Measurements from ENCODE around the gene VTI1A.
"Not testable (repeated sequence)": the region's sequence is repeated elsewhere in the genome, so short reads cannot be mapped to it uniquely, and the experiment has no call there.

VTI1A gene

DNA sequence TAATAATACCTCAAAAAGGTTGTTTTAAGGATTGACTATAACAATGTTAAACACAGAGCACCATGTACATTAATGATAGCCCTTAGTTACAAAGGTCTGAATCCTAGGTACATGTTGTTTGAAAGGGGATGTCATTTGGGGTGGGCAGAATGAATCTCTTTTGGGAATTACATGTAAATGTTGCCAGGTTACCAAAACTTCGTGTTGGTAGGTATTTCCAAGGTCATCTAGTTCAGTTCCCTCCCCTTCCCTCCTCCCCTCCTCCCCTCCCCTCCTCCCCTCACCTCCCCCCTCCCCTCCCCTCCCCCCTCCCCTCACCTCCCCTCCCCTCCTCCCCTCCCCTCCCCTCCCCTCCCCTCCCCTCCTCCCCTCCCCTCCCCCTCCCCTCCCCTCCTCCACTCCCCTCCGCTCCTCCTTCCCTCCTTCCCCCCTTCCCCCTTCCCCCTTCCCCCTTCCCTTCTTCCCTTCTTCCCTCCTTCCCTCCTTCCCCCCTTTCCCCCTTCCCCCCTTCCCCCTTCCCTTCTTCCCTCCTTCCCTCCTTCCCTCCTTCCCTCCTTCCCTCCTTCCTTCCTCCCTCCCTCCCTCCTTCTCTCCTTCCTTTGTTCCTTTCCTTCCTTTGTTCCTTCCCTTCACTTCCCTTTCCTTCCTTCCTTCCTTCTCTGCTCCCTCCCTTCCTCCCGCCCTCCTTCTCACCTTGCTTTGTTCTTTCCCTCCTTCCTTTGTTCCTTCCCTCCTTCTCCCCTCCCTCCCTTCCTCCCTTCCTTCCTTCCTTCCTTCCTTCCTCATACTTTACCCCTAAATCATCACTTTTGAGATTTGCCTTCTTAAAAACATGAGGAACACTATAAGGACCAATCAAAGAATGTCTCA lies 8.1 kb downstream of the VTI1A start:
- DNase-seq (ENCODE audit: low read depth) = no peak

DNA sequence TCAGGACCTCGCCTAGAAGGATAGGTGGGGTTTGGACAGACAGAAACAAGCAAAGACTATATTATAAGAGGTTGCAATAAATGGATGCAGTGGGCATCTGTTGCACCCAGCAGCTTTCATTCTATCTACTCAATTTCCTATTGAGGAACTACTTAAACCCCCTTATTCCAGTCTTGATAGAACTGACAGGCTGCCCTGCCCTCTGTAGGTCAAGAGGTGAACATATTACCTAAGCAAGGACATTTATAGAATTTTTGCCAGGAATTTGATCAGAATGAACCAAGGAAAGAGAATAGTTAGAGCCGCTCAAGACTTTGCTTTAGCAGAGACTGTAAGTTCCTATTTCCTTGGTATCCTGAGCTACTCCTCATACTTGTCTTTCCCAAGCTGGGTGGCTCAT lies 9.5 kb downstream of the VTI1A start:
- no peak for DNase-seq (ENCODE audit: low read depth)

DNA sequence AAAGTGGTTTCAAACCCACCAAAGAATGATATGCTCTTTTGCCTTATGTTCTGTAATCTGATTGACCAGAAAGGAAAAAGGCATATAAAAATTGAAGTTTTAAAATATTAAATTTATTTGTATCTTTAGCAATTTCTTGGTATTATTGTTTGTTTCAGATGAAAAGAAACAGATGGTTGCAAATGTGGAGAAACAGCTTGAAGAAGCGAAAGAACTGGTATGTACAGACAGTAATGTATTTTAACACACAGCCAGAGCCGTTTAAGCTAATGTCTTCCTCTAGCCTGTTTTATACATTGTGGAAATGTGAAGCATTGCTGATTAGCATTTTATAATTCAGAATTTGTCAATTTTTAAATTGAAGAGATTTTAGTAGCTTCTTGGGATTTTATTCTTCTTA lies 13.4 kb downstream of the VTI1A start:
- no peak for DNase-seq (ENCODE audit: low read depth)

DNA sequence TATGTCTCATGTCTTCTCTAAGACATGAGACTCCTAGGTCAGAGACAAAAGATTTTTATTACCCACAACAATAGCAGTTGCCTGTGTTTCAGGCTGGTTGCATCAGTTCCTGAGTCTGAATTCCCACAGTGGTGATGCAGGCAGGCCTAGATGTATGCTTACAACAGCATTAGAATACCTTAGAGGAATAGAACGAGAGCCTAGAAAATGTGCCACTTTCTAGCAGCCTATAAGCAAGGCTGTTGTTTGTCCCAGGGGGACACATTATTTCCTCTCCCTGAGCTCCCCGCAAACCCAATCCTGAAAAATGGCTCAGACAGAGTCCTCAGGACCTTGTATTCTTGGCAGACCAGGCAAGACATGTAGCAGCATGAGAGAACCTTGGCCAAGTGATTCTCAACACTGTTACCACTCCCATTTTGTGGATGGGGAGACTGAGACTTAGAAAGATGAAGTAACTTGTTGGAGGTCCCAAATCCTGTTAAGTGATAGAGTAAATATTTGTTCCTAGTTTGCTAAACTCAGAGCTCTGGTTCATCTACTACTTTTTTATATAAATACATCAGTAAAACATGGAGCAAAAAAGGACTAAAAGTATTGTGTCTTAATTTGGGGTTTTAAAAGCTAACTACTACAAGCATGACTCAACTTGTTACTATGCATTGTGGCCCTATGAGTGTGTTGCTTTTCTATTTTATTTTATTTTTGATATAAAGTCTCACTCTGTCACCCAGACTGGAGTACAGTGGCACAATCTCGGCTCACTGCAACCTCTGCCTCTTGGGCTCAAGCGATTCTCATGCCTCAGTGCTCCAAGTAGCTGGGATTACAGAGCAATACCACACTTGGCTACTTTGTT lies 14.2 kb downstream of the VTI1A start:
- DNase-seq (ENCODE audit: low read depth) = peak; percentile 71

DNA sequence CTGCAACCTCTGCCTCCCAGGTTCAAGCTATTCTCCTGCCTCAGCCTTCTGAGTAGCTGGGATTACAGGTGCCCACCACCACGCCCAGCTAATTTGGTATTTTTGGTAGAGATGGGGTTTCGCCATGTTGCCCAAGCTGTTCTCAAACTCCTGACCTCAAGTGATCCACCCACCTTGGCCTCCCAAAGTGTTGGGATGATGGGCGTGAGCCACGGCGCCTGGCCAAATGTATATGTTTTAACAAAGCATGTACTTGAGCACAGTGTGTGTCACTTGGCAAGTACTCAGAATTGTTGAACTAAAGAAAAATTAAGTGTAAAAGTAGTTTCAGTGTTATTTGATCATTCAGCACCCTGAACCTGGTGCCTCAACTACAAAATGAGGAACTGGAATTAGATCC lies 17.1 kb downstream of the VTI1A start:
- DNase-seq (ENCODE audit: low read depth) = not testable (repeated sequence)

DNA sequence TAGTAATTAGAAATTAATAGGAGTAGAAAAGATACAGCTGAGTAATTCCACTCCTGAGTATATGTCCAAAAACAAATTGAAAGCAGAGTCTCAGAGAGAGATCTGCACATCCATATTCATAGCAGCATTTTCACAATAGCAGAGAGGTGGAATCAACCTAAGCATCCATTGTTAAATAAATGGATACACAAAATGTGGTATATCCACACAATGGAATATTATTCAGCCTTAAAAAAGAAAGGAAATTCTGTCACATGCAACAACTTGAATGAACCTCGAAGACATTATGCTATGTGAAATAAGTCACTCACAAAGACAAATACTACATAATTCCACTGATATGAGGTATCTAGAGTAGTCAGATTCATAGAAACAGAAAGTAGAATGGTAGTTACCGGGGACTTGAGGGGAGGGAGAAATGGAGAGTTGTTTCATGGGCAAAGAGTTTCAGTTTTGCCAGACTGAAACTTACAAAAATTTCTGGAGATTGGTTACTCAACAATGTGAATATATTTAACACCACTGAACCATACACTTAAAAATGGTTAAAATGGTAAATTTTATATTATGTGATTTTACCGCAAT lies 18.4 kb downstream of the VTI1A start:
- DNase-seq (ENCODE audit: low read depth) = no peak

DNA sequence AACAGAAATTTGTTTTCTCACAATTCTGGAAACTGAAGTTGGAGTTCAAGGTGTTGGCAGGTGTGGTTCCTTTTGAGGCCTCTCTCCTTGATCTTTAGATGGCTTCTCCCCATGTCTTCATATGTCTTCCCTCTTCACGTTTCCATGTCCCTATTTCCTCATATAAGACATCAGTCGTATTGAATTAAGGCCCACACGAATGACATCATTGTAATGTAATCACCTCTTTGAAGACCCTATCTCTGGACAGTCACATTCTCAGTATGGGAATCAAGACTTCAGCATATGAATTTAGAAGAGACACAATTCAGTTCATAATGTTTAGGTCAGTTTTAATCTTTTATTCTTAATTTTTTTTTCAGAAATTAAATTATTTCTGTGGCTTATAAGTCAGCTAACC lies 19.8 kb downstream of the VTI1A start:
- no peak for DNase-seq (ENCODE audit: low read depth)

DNA sequence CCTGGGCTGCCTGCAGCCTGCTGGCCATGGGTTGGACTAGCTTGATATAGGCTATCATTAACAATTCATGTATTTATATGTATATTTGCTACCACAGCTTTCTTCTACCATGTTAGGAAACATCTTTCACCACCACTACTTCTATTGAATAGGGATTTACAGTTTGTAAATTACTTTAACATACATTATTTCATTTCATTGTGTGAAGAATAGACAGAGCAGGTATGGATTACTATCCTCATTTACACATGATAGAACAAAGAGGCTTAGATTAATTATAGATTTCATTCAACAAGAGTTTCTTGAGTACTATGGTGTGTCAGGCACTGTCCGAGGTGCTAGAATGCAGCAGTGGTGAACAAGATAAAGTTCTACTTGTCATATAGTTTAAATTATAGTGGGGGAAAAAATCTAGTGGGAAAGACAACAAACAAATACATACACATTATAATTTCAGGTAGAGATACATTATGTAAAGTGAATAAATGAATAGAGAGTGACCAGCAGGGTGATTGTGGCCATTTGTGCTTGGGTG lies 20.6 kb downstream of the VTI1A start:
- peak; percentile 18 for DNase-seq (ENCODE audit: low read depth)

DNA sequence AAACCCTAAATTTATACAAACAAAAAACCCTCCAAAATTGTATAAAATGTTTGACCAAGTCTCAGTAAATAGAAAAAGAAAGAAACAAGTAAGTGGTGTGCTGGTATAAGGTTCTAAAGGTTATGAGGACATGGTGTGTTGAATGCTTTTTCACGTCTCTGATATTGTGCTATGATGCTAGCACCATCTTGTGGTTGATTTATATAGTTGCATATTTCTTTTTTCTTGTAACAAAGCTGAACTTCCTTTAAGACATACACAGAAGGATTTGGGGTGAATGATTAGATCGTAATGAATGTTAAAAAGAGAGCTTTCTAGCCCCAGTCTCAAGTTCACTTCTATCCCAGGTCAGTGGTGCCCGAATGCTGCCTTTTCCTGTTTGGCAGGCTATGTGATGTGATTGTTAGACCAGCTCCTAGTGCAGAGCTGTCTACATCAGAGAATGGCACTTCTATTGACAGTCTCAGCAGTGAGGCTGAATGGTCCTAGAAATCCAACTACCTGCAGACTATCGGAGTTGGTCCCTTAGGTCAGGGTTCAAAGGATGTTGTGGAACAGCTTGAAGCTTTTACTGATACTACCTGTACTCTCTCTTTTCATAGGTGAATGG lies 25.0 kb downstream of the VTI1A start:
- peak; percentile 61 for DNase-seq (ENCODE audit: low read depth)

DNA sequence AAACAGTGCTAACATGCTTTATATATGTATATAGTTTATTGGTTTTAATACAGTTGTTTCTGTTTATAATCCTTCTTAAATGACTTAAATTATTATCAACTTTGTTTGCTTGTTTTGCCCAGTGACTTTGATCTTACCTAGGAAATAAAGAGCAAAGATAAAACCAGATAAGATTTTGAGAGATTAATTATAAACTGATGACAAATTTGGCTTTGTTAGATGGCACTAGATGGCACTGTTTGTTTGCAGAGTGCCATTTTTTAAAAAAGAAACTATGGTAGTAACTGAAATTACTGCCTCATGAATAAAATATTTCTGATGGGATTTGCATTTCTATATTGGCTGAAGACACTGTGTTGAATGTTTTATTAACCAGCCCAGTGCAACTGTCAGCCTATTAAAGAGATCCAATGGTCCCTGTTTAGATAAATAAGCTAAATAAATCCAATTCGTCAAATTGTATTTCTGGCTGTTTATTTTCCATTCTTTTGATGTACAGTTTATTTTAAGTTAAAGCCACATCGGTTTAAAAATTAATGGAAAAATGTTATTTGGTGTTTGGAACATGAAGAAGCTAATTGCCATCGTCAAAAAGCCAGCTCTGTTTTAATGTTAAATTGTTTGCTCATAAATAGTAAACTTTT lies 28.7 kb downstream of the VTI1A start:
- DNase-seq (ENCODE audit: low read depth) = peak; percentile 13

DNA sequence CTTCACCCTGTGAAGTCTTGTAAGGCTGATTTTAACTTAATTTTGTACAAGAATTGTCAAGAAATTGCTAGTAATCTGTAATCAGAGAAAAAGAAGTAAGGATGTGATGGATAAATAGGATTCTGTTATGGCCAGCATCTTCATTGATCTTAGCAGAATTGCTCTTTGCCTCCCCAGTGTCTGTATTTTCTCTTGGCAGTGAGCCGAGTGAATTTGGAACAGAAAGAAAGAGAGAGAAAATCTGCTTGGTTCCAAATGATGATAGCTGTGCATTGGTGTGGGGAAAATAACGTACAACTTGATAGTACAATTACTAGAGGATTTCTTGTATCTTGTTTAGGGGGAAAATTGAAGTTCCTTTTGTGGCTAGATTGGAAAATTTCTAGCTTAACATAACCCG lies 34.6 kb downstream of the VTI1A start:
- no peak for DNase-seq (ENCODE audit: low read depth)

DNA sequence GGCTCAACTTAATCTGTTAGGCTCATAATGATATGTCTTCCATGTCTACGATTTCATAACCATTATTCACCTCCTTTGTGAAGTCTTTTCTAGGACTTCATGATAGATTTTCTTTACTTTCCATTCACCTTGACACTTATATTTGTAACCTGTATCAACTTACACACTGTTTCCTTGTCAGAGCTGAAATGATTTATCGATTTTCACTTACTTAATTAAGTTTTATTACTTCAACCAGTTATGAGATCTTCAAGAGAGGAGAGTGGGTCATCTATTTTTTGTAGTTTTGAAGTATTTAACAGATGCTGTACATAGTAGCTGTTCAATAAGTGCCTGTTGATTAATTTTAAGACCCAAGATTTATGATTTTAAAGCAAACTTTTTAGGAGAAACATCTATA lies 37.4 kb downstream of the VTI1A start:
- DNase-seq (ENCODE audit: low read depth) = no peak

DNA sequence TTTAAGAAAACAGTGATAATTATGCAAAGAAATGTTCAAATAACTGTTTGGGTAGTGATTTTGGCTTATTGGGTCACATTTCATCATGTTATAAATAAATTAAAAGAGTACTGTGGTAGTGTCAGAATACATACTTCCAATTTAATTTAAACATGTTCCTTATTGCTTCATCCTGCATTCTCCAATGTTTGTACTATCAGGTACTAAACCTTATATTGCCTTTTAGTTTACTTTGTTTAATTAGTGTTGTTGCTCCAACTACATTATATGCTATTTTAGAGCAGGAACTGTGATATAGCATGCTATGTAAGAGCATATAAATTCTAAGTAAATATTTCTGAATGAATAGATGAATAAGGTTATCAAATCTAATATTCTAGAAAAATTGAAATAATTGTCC lies 40.9 kb downstream of the VTI1A start:
- no peak for DNase-seq (ENCODE audit: low read depth)

DNA sequence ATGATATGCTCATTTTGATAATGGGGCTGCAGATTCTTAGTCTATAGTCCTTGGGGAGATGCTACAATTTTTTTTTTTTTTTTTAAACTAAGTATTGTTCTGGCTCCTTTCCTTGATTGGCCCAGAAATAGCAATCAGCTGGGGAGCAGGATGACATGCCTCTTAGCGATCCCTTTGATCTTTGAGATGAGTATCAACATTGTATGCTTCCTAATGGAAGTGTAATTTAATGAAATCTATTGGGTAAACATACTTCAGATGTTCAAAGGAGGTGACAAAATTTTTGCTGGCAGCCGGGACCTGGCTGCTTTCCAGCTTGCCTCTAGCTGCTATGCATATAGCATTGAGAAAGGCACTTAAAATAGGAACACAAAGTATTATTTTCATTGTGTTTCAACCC lies 43.5 kb downstream of the VTI1A start:
- no peak for DNase-seq (ENCODE audit: low read depth)

DNA sequence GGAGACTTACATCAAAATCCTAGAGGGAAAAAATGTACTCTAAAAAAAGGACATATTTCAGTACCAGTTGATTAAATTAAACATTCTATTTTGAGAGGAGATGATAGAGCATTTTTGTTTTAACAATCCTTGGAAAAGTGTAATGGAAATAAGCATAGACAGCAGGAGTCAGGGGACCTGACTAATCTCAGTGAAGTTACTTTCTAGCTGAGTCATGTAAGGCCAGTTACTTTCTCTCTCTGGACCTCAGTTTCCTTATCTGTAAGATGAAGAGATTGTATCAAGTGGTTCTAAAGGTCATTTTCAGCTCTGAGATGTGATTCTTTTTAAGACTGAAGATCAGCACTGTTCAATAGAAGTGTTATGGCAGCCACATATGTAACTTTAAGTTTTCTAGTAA lies 44.1 kb downstream of the VTI1A start:
- peak; percentile 32 for DNase-seq (ENCODE audit: low read depth)

DNA sequence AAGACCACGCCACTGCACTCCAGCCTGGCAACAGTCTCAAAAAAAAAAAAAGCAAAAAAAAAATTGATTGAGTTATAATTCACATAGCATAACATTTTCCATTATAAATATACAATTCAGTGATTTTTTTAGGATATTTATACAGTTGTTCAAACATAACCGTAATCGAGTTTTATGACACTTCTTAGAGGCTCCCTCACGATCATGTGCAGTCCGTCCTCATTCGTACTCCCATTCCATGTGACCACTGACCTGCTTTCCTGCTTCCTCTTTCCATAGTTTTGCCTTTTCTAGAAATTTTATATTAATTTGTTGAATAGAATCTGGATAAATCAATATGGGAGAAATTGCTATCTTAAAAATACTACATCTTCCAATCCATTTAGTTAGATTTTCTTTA lies 45.7 kb downstream of the VTI1A start:
- no peak for DNase-seq (ENCODE audit: low read depth)

DNA sequence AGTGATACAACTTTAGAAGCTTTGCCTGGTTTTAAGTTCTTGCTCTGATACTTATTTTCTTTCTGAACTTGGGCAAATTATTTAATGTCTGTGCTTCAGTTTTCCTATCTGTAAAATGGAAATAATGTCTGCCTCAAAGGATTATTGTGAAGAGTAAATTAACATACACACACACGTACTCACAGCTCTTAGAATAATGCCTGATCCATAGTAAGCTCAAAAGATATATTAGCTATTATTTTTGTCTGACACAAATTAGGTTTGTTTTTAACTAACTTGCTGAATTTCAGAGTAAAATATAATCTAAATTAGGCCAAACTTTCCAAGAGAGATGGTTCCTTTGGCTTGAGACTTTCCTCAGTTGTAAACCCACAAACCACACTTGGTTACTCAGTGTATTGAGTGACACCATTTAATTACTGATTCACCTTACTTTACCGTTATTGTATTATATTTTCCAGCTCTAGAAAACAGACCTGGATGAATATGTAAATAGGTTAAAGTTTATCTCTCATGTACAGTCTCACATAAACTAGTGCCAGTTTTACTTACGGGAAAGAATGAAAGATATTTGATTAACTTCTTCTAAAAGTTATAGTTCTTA lies 50.4 kb downstream of the VTI1A start:
- DNase-seq (ENCODE audit: low read depth) = peak; percentile 7

DNA sequence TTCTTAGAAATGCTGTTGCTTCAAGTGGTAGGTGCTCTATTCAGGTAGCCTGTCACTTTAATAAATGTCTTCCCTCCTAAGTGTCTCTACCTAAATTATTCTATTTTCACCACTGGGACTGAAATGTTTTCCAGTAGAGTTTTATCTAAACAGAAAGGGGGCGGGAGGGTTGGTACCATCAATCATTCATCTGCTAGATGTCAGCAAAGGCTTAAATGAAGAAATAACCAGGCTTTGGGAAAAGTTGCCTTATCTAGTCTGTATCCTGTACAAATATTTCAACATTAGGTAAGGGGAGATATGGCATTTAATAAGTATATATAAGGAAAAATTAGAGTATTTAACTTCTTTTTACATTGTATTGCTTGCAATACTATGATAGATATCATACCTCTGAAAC lies 51.8 kb downstream of the VTI1A start:
- peak; percentile 78 for DNase-seq (ENCODE audit: low read depth)

DNA sequence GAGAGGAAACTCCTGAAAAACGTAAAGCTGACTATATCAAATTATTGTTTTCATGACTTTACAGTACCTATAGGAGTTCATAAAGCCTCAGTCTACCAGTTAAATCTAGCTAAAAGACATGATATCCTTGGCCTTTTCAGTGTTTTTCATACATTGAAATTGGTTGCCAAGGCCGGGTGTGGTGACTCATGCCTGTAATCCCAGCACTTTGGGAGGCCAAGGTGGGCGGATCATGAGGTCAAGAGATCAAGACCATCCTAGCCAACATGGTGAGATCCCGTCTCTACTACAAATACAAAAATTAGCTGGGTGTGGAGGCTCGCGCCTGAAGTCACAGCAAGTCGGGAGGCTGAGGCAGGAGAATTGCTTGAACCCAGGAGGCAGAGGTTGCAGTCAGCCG lies 53.0 kb downstream of the VTI1A start:
- DNase-seq (ENCODE audit: low read depth) = peak; percentile 10

DNA sequence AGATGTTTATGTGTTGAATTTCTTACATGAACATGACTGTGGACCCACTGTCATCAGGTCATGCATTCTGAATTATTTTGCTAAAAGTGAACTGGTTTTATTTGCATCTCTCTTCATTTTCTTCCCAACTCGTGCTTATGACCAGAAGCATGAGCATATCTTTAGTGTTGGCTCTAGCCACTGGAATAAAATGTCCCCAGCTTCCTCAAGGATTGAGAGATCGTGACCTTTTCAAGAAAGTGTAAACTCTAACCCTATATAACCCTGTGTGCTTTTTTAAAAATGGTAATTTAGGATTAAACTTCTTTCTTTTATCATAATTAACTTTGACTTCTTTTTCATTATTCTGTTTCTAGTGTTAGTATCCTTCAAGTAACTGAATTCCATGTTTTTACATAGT lies 55.5 kb downstream of the VTI1A start:
- no peak for DNase-seq (ENCODE audit: low read depth)

DNA sequence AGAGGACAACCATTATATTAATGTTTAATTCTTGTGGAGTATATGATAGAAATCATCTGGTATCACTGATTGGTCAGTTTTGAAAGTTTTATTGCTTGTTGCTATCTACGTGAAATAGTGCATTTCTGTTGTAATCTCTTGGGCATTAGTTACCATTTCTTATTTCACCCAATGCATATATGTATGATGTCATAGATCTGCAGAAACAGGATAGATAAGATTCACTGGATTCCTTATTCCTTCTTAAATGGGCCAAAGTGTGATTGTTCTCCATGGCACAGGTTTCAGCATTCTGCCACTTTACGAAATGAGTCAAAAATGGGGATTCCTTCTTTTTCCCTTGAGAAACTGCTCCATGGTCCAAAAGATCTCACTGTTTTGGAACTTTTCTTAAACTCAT lies 56.6 kb downstream of the VTI1A start:
- DNase-seq (ENCODE audit: low read depth) = no peak

Data from amniotic epithelial cell (primary cell).